OCI-LY1 (cell line): ENCODE data around the gene LRFN3.

Experiments used
- CTCF ChIP-seq: fragments of 200-600 bp; sonication (generic), shearing (Covaris generic); IDR thresholded peaks from 2 replicates; pipeline ENCODE4 v1.5.1; 2017; ENCODE audit warnings: mild to moderate bottlenecking, antibody characterized with exemption, low read length, moderate library complexity, mixed read lengths
- EZH2 ChIP-seq: fragments of 200-600 bp; sonication (generic), shearing (Covaris generic); IDR thresholded peaks from 2 replicates; pipeline ENCODE4 v1.8.0; 2017; ENCODE audit warnings: borderline replicate concordance, mixed run types, mild to moderate bottlenecking, antibody characterized with exemption, low read length, moderate library complexity, mixed read lengths

DNA sequence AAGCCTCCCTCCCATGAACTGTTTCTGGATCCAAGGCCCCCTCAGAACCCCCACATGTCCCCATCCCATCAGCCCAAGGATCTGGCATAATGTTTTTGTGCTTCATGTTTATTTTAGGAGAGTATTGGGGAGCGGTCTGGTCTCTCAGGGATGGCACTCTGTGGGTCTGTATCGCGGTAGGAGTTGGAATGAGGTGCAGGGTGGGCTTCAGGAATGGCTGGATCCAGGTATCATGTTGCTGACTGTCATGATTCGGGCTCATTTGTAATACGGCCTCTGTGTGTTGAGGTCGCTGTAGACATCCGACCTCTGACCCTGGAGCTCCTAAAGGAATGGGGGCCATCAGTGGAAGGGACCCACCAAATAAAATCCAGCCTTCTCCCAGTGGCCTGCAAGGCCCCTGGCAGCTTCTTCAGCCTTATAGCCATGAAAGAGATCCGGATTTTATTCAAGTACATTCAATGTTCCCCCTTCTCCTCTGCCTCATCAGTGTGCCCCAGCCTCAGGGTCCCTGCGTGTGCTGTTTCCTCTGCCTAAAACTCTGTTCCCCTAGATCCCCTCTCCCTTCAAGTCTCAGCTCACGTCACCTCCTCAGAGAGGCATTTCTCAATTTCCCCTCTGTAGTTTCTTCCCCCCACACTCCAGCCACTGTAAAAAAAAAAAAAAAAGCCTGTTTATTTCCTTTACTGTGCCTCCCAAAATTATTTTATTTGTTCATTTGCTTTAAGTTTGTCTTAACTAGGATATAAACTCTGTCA, 31.7 kb upstream of the LRFN3 start:
- no peak for TF ChIP-seq EZH2
- TF ChIP-seq CTCF = no peak
